ENCODE data around the gene C2orf81.

The C2orf81 gene

DNA sequence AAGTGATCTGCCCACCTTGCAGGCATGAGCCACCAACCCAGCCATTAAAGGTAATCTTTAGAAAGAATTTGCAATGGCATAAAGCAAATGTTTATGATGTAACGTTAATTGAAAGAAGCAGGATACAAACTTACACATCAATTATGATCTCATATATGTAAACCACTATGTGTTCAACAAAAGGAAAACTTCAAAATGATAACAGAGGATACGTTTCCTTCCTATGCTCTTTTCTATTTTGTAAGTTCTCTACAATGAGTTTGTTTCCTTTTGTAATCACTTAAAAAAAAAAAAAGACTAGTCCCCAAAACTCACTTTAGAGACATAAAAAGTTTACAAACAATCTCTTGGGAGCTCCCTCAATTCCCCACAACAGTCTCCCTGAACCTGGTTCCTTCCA is 1.4 kb downstream of the C2orf81 start:
- 0 out of 2 replicates have a peak, but pooled peaks cover 4% of the 10 kb centered on the region for H3F3A ChIP-seq (ENCODE audit: control insufficient read depth, insufficient read depth)
- peaks cover 55% of the 10 kb centered on the region for H3K4me1 ChIP-seq (ENCODE audit: control insufficient read depth, low read length)
- H3K9me3 ChIP-seq (ENCODE audit: control insufficient read depth, insufficient read depth, low read length): no peaks in the 10 kb centered on the region
- H3K27ac ChIP-seq (ENCODE audit: low read depth, low read length): no peak overlapping the region
- H3K9me2 ChIP-seq (replicated peaks; ENCODE audit: control insufficient read depth, low read length): no peaks in the 10 kb centered on the region
- H3K4me2 ChIP-seq (ENCODE audit: low read length): peak overlapping the region; percentile 100
- H3K36me3 ChIP-seq (ENCODE audit: control insufficient read depth, low read length): peaks cover 17% of the 10 kb centered on the region
- H3K4me3 ChIP-seq (ENCODE audit: low read length): peak overlapping the region; percentile 98
- TF ChIP-seq, protein P1, sequence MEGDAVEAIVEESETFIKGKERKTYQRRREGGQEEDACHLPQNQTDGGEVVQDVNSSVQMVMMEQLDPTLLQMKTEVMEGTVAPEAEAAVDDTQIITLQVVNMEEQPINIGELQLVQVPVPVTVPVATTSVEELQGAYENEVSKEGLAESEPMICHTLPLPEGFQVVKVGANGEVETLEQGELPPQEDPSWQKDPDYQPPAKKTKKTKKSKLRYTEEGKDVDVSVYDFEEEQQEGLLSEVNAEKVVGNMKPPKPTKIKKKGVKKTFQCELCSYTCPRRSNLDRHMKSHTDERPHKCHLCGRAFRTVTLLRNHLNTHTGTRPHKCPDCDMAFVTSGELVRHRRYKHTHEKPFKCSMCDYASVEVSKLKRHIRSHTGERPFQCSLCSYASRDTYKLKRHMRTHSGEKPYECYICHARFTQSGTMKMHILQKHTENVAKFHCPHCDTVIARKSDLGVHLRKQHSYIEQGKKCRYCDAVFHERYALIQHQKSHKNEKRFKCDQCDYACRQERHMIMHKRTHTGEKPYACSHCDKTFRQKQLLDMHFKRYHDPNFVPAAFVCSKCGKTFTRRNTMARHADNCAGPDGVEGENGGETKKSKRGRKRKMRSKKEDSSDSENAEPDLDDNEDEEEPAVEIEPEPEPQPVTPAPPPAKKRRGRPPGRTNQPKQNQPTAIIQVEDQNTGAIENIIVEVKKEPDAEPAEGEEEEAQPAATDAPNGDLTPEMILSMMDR (IDR thresholded peaks at IDR 0.05; ENCODE audit: low read depth, low read length, poor library complexity, severe bottlenecking): no peak
- TF ChIP-seq EZH2phosphoT487 (IDR thresholded peaks at IDR 0.05; ENCODE audit: borderline replicate concordance, low read length): no peak
- H3K27me3 ChIP-seq (ENCODE audit: control insufficient read depth, low read length): peaks cover 12% of the 10 kb centered on the region
- H4K20me1 ChIP-seq (ENCODE audit: control insufficient read depth, insufficient read depth, low read depth, low read length): no peaks in the 10 kb centered on the region
- peaks cover 13% of the 10 kb centered on the region for H3K79me2 ChIP-seq (ENCODE audit: control insufficient read depth, low read length)

DNA sequence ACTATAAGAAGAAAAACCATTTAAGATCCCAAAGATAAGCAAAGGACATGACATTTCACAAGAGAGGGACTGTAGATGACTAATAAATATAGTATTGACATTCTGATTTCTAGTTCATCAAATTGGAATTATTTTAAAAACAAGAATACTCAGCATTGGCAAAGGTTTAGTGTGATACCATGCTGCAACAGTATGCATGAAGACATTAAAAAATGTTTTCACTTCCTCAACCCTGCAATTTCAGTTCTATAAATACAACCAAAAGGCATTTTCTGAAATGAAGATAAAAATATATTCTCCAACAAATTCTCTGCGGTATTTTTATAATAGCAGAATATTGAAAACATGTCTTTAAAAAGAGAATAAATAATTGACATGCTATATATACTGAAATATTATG is 2.1 kb downstream of the C2orf81 start:
- Histone ChIP-seq H3K36me3 (ENCODE audit: control insufficient read depth, low read length) (peaks cover 10% of the 10 kb centered on the region; the same call in 1 of the 2 replicates), H3K9me2 (replicated peaks; ENCODE audit: control insufficient read depth, low read length) (no peaks in the 10 kb centered on the region), H3K4me2 (ENCODE audit: low read length) (peak overlapping the region; percentile 100; the same call in 1 of the 2 replicates), H3K79me2 (ENCODE audit: control insufficient read depth, low read length) (peaks cover 13% of the 10 kb centered on the region), H3K27ac (ENCODE audit: low read depth, low read length) (no peak overlapping the region), H3K9me3 (ENCODE audit: control insufficient read depth, insufficient read depth, low read length) (no peaks in the 10 kb centered on the region), H3F3A (ENCODE audit: control insufficient read depth, insufficient read depth) (0 out of 2 replicates have a peak, but pooled peaks cover 4% of the 10 kb centered on the region), H3K4me3 (ENCODE audit: low read length) (no peak overlapping the region), H3K4me1 (ENCODE audit: control insufficient read depth, low read length) (peaks cover 62% of the 10 kb centered on the region), H3K27me3 (ENCODE audit: control insufficient read depth, low read length) (peaks cover 17% of the 10 kb centered on the region), H4K20me1 (ENCODE audit: control insufficient read depth, insufficient read depth, low read depth, low read length) (no peaks in the 10 kb centered on the region)
- no peak for TF ChIP-seq EZH2phosphoT487 (IDR thresholded peaks at IDR 0.05; ENCODE audit: borderline replicate concordance, low read length)
- TF ChIP-seq, protein P1 (IDR thresholded peaks at IDR 0.05; ENCODE audit: low read depth, low read length, poor library complexity, severe bottlenecking): no peak

DNA sequence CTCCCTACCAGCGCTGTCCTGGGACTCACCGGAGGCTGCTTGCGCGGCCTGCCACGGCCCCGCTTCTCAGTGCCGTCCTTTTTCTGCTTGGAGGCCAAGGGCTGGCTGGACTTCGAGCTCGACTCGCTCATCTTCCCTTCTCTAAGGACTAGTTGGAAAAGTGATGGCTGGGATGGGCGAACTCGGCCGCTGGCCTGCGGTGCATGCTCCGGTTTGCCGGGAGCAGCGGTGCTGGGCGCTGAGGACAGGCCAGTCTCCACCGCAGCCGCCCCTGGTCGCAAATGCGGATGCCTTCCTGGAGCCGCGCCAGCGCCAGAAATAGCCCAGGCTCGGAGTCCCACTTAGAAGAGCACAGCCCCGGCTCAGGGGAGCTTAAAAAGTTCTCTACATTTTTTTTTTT is 3.1 kb downstream of the C2orf81 start:
- peaks cover 5% of the 10 kb centered on the region; the same call in 1 of the 2 replicates for H3K36me3 ChIP-seq (ENCODE audit: control insufficient read depth, low read length)
- TF ChIP-seq, protein P1 (IDR thresholded peaks at IDR 0.05; ENCODE audit: low read depth, low read length, poor library complexity, severe bottlenecking): no peak
- TF ChIP-seq EZH2phosphoT487 (IDR thresholded peaks at IDR 0.05; ENCODE audit: borderline replicate concordance, low read length): no peak
- H3K27ac ChIP-seq (ENCODE audit: low read depth, low read length): no peak overlapping the region
- H3K4me1 ChIP-seq (ENCODE audit: control insufficient read depth, low read length): peaks cover 72% of the 10 kb centered on the region
- no peak overlapping the region for H3K4me3 ChIP-seq (ENCODE audit: low read length)
- H3K27me3 ChIP-seq (ENCODE audit: control insufficient read depth, low read length): peaks cover 17% of the 10 kb centered on the region
- H3K79me2 ChIP-seq (ENCODE audit: control insufficient read depth, low read length): peaks cover 13% of the 10 kb centered on the region
- H3F3A ChIP-seq (ENCODE audit: control insufficient read depth, insufficient read depth): 0 out of 2 replicates have a peak, but pooled peaks cover 7% of the 10 kb centered on the region
- no peaks in the 10 kb centered on the region for H4K20me1 ChIP-seq (ENCODE audit: control insufficient read depth, insufficient read depth, low read depth, low read length)
- no peak overlapping the region for H3K4me2 ChIP-seq (ENCODE audit: low read length)
- H3K9me2 ChIP-seq (replicated peaks; ENCODE audit: control insufficient read depth, low read length): no peaks in the 10 kb centered on the region
- no peaks in the 10 kb centered on the region for H3K9me3 ChIP-seq (ENCODE audit: control insufficient read depth, insufficient read depth, low read length)

Measured in DOHH2 (cell line).